Motor neuron (in vitro differentiated cells): ENCODE data around the gene RYR3. TPM values are rescaled to one million over a fixed set of nuclear protein-coding genes. Genes with fewer than 3 reads are reported as not detected.

Experiments
- ATAC-seq, 8 experiments: fragments of 200-7000 bp; cut with Tn5 transposase; replicated peaks in 6 of 8; 2 replicates each; pipeline ENCODE4 v1.8.0; 2021; ENCODE audit warnings: mild to moderate bottlenecking in 8 of 8, moderate library complexity in 8 of 8
- H3K27ac ChIP-seq, 2 donors: fragments of 250-450 bp; sonication (Bioruptor Pico); 2 replicates each; pipeline ENCODE4 v1.9.0; 2021; ENCODE audit warnings: antibody characterized with exemption in 2 of 2, mild to moderate bottlenecking in 2 of 2, moderate library complexity in 1 of 2
- H3K4me1 ChIP-seq, 2 donors: fragments of 250-450 bp; sonication (Bioruptor Pico); replicated peaks in 1 of 2; 2 replicates each; pipeline ENCODE4 v1.6.1; 2021; ENCODE audit warnings: antibody characterized with exemption in 2 of 2, mild to moderate bottlenecking in 2 of 2, moderate library complexity in 1 of 2
- H3K4me3 ChIP-seq, 5 donors: fragments of 250-450 bp; sonication (Bioruptor Pico); 2 replicates each; pipeline ENCODE4 v1.9.0; 2021; ENCODE audit warnings: antibody characterized with exemption in 5 of 5, mild to moderate bottlenecking in 5 of 5, moderate library complexity in 4 of 5
- WGBS, 10 experiments: fragments of 450-650 bp; shearing (Covaris generic); methylation state at CpG; one replicate each; pipeline ENCODE4 v1.0.0; 2022; 5-methylcytosine and 5-hydroxymethylcytosine counted together
- in situ Hi-C, 9 experiments: fragments of 400-800 bp; cut with MboI; loops; one replicate each; pipeline ENCODE4 v1.15.0; 2021; ENCODE audit warnings: low sequenced_read_pairs in 9 of 9, low pct_unique_long_range_greater_than_20kb in 2 of 9; ENCODE audit not compliant: unreplicated experiment in 9 of 9
- total RNA-seq, 8 experiments: library from RNA; unstranded; fragments of 300-600 nt; gene quantifications; 2 replicates each; pipeline versions ENCODE4 v1.2.3 to v1.2.4, GENCODE V29; 2022

The RYR3 gene
- total RNA-seq, 8 experiments from 2014 or later = 0.51 to 5.8 (median 2.2) TPM

GRCh38 chr15:33374226-33374914 is 63.6 kb downstream of the RYR3 start:
- Histone ChIP-seq H3K4me3 (no peak overlapping the region), H3K4me1 (no peaks in the 10 kb centered on the region), H3K27ac (no peak overlapping the region)
- in situ Hi-C loops = no loop called here
- 0 to 82% (median 57%) methylated on average over 1 to 4 of the region's 5 CpGs for WGBS, 10 experiments
- peak in 5 of 8 experiments; percentile 38 to 66 (median 61) for ATAC-seq

DNA sequence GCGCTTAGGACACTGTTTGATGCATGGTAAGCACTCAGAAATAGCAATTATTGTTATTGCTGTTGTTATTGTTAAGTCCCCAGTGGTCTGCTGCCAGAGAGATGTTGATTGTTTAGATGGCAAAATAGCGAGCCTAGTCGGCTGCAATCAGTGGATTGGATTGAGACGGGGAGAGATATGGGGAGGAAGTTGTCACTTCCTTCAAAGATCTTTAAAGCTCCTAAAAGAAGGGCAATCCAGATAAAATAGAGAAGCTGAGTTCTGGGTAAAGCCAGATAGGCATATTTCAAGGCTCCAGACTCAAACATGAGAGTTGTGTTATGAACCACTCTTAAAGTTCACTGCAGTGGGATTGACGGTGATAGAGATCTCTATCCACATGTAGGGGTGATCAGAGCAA is 64.5 kb downstream of the RYR3 start:
- WGBS, 10 experiments = 0 to 100% (median 88%) methylated on average over 1 to 4 of the region's 5 CpGs; no CpG with 5 or more reads in 1 of the 10 experiments
- in situ Hi-C loops = no loop called here
- no peak for ATAC-seq
- no peak overlapping the region for H3K4me3 ChIP-seq
- no peak overlapping the region for H3K27ac ChIP-seq
- H3K4me1 ChIP-seq = no peaks in the 10 kb centered on the region

- no peaks in the 10 kb centered on the region for H3K4me1 ChIP-seq
- 0 to 100% (median 86%) methylated on average over 1 to 4 of the region's 4 CpGs; no CpG with 5 or more reads in 1 of the 10 experiments for WGBS, 10 experiments
- H3K4me3 ChIP-seq = no peak overlapping the region
- H3K27ac ChIP-seq = no peak overlapping the region
- in situ Hi-C loops = no loop called here
- no peak for ATAC-seq
These were observed 66.4 kb downstream of the RYR3 start for GRCh38 chr15:33377204-33377603.

GRCh38 chr15:33378866-33379480 is 68.2 kb downstream of the RYR3 start:
- Histone ChIP-seq H3K4me3 (no peak overlapping the region), H3K27ac (no peak overlapping the region), H3K4me1 (no peaks in the 10 kb centered on the region)
- in situ Hi-C loops = no loop called here
- 17 to 100% (median 76%) methylated on average over 1 to 2 of the region's 2 CpGs; no CpG with 5 or more reads in 3 of the 10 experiments for WGBS, 10 experiments
- no peak for ATAC-seq

GRCh38 chr15:33380406-33380805 is 69.6 kb downstream of the RYR3 start:
- no peak overlapping the region for H3K27ac ChIP-seq
- ATAC-seq = no peak
- 38 to 100% (median 92%) methylated on average over 2 to 8 of the region's 8 CpGs; no CpG with 5 or more reads in 2 of the 10 experiments for WGBS, 10 experiments
- no peak overlapping the region for H3K4me3 ChIP-seq
- H3K4me1 ChIP-seq = no peaks in the 10 kb centered on the region
- in situ Hi-C loops = no loop called here

DNA sequence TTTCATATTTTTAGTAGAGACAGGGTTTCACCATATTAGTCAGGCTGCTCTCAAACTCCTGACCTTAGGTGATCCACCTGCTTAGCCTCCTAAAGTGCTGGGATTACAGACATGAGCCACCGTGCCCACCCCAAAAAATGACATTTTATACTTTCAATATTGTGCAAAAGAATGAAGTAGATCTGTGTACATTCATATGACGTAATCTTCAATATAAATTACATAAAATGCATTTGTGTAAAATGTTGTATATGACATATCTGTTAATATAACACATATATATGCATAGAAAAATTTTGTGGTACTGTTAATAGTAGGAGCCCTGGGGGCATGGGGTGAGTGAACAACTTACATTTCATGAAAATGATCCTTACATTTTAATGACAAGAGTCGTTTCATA is 71.7 kb downstream of the RYR3 start:
- in situ Hi-C loops = no loop called here
- no peak overlapping the region for H3K27ac ChIP-seq
- no peak for ATAC-seq
- H3K4me1 ChIP-seq = no peaks in the 10 kb centered on the region
- WGBS, 10 experiments = 0 to 93% (median 71%) methylated on average over 1 to 3 of the region's 3 CpGs; no CpG with 5 or more reads in 1 of the 10 experiments
- no peak overlapping the region for H3K4me3 ChIP-seq

- 8 to 100% (median 67%) methylated on average over 1 to 3 of the region's 3 CpGs; no CpG with 5 or more reads in 1 of the 10 experiments for WGBS, 10 experiments
These were observed 73.5 kb downstream of the RYR3 start for GRCh38 chr15:33384307-33384706.

GRCh38 chr15:33392453-33392852 is 81.7 kb downstream of the RYR3 start:
- Histone ChIP-seq H3K4me3 (no peak overlapping the region), H3K4me1 (no peaks in the 10 kb centered on the region), H3K27ac (no peak overlapping the region)
- WGBS, 10 experiments = 40 to 100% (median 67%) methylated on average over 1 to 3 of the region's 3 CpGs; no CpG with 5 or more reads in 1 of the 10 experiments
- in situ Hi-C loops = no loop called here
- ATAC-seq = no peak

More at GRCh38 chr15:33384307-33384706, 73.5 kb downstream of the RYR3 start:
- no peak overlapping the region for H3K4me3 ChIP-seq
- no peaks in the 10 kb centered on the region for H3K4me1 ChIP-seq
- no peak overlapping the region for H3K27ac ChIP-seq
- in situ Hi-C loops = no loop called here
- no peak for ATAC-seq

DNA sequence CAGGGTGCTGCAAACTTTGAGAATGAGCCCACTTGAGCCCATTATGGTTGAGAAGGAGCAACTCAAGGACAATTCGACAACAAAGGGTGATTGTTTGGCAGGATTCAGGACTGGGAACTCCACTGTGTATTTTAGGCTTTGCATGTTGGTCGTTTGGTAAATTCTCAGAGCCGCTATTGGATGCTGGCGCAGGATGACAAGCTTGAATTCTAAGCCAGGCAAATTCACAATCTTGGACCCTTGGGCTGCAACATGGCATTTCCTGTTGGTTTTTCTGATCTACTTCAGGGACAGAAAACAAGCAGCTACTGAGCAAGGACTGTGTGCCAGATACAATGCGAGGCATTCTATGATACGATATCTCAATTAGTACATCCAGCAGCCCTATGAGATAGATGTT is 82.8 kb downstream of the RYR3 start:
- Histone ChIP-seq H3K27ac (no peak overlapping the region), H3K4me1 (no peaks in the 10 kb centered on the region), H3K4me3 (no peak overlapping the region)
- whole genome bisulfite sequencing, 10 experiments = 40 to 86% (median 67%) methylated on average over 1 to 6 of the region's 6 CpGs; no CpG with 5 or more reads in 2 of the 10 experiments
- in situ Hi-C loops = no loop called here
- ATAC-seq = no peak

DNA sequence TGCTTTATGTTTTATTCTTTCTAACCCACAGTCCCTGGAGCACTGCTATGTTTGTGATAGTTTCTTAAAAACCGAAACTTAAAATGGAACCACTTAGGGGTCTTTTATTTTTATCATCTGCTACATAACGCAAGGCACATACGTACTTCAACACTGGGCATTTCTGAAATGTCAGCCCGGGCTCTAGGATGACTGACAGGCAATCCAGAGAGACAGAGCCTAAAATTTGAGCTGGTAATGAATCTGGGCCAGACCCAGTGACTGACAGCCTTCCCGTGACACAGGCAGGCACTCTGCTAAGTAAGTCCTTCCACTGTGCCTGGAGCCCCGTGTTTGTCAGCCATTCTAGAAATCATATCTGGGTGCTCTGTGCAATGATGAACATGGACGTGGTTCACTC is 84.6 kb downstream of the RYR3 start:
- Histone ChIP-seq H3K4me1 (no peaks in the 10 kb centered on the region), H3K27ac (no peak overlapping the region), H3K4me3 (no peak overlapping the region)
- in situ Hi-C loops = no loop called here
- no peak for ATAC-seq
- WGBS, 10 experiments = 7 to 94% (median 50%) methylated on average over 1 to 7 of the region's 7 CpGs; no CpG with 5 or more reads in 1 of the 10 experiments

DNA sequence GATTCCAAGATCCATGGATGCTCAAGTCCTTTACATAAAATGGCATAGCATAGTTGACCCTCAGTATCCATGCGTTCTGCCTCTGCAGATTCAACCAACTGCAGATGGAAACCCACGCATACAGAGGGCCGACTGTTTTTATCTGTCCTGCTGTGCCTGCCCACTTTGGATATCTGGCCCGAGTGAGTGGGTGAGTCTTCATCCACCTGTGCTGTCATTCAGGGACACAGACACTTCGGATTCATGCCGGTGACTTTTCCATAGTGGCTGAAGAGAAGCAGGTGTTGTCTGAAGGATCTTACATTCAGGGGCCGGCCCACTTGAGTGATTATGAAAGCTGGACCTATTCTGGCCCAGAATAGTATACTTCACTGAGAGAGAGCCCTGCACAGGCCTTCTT is 85.1 kb downstream of the RYR3 start:
- Histone ChIP-seq H3K27ac (no peak overlapping the region), H3K4me3 (no peak overlapping the region), H3K4me1 (no peaks in the 10 kb centered on the region)
- 0 to 80% (median 66%) methylated on average over 1 to 7 of the region's 7 CpGs; no CpG with 5 or more reads in 2 of the 10 experiments for WGBS, 10 experiments
- ATAC-seq = no peak
- in situ Hi-C loops = no loop called here

DNA sequence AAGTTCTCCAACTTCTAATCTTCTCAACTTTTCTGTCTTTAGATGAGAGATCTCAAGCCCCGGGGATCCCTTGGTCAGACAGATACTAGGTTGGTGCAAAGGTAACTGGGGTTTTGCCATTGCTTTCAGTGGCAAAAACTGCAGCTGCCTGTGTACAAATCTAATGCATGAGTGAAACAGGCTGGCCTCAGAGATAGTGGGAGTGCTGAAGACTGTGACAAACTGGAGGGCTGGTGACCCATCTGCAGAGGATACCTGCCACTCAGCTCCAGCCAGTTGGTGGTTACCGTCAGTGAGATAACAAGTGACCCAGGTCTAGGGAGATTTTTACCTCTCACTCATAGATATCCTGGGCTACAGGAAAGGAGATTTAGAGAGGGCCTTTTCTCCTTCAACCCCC is 85.7 kb downstream of the RYR3 start:
- in situ Hi-C loops = no loop called here
- Histone ChIP-seq H3K4me1 (no peaks in the 10 kb centered on the region), H3K27ac (no peak overlapping the region), H3K4me3 (no peak overlapping the region)
- no peak for ATAC-seq
- whole genome bisulfite sequencing, 10 experiments = 0 to 92% (median 80%) methylated on average over 1 to 2 of the region's 2 CpGs; no CpG with 5 or more reads in 5 of the 10 experiments

GRCh38 chr15:33398555-33398954 is 87.8 kb downstream of the RYR3 start:
- in situ Hi-C loops = no loop called here
- no peak for ATAC-seq
- no peak overlapping the region for H3K27ac ChIP-seq
- no peak overlapping the region for H3K4me3 ChIP-seq
- WGBS, 10 experiments = 8 to 100% (median 73%) methylated on average over 1 to 6 of the region's 10 CpGs; no CpG with 5 or more reads in 1 of the 10 experiments
- no peaks in the 10 kb centered on the region for H3K4me1 ChIP-seq
